Testis (tissue), 3 donors: ENCODE measurements around the gene ANKFY1. TPM values are rescaled to one million over a fixed set of nuclear protein-coding genes. Genes with fewer than 3 reads are reported as not detected.

Experiments used
- DNase-seq: peaks from one replicate; pipeline ENCODE4 v3.0.0-alpha.2; 2019
- H3K27ac ChIP-seq, 2 donors: fragments of 200-600 bp; sonication (generic); one replicate each; pipeline ENCODE4 v1.5.1; 2019
- H3K27me3 ChIP-seq: fragments of 200-600 bp; sonication (generic); one replicate; pipeline ENCODE4 v1.5.1; 2019
- H3K36me3 ChIP-seq: fragments of 200-600 bp; sonication (generic); one replicate; pipeline ENCODE4 v1.5.1; 2017; ENCODE audit warnings: low read depth; ENCODE audit errors: missing control alignments
- H3K4me1 ChIP-seq: fragments of 200-600 bp; sonication (generic); one replicate; pipeline ENCODE4 v1.5.1; 2019
- H3K4me3 ChIP-seq, 2 donors: fragments of 200-600 bp; sonication (generic); one replicate each; pipeline ENCODE4 v1.5.1; 2017 to 2019
- H3K9me3 ChIP-seq: fragments of 200-600 bp; sonication (generic); one replicate; pipeline ENCODE4 v1.5.1; 2017
- CTCF ChIP-seq, 3 experiments: fragments of 450-650 bp in 2 of 3; fragments of 200-600 bp in 1 of 3; sonication (generic) in 1 of 3; IDR thresholded peaks; one replicate each; pipeline ENCODE4 v1.5.1; 2016 to 2019; ENCODE audit warnings: antibody characterized with exemption in 3 of 3, mild to moderate bottlenecking in 2 of 3, moderate library complexity in 1 of 3
- POLR2A ChIP-seq: fragments of 450-650 bp; IDR thresholded peaks from one replicate; pipeline ENCODE4 v1.6.1; 2017; ENCODE audit warnings: antibody characterized with exemption, mild to moderate bottlenecking, moderate library complexity
- WGBS, 2 donors: methylation state at CpG; one replicate each; pipeline ENCODE4 v1.1.5; 2018; 5-methylcytosine and 5-hydroxymethylcytosine counted together
- intact Hi-C: fragments of 100-400 bp; cut with DNase I; formaldehyde crosslinking; loops from one replicate; pipeline ENCODE4 v1.15.1; 2023; ENCODE audit warnings: low total_unique reads
- polyA plus RNA-seq: library from polyadenylated mRNA; stranded (reverse); fragments of 350-450 nt; fragmentation: Illumina TruSeq; extraction: RNeasy Lipid Tissue Mini Kit (QIAGEN cat#74804); gene quantifications from one replicate; pipeline ENCODE4 v1.2.3, GENCODE V29; 2014; ENCODE audit warnings: low read depth, low replicate concordance; ENCODE audit not compliant: insufficient read depth
- total RNA-seq, 2 donors: library from RNA; depleted of rRNA; stranded (reverse); fragments of >200 nt; gene quantifications; one replicate each; pipeline ENCODE4 v1.2.3, GENCODE V29; 2016

The ANKFY1 gene
- total and polyA plus RNA-seq, 3 donors from 2014 or later, result 20.3 to 40.9 (median 34.6) TPM

DNA sequence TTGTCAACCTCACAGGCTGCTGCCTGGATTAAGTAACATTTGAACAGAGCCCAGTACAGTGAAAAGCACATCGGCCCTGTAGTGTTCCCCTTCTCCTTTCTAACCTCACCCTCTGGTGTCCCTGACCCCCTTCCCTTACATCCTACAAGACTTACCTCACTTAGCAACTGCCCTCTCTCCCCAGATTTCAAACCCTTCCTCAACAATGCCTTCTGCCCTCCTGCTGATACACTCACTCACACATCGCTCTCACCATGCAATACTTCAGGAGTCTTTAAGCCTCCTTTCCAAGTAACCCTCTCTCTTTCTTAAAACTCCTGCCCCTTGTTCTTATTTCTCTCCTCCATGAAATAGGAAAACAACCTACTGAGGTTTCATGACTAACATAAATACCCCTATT lies 138.8 kb downstream of the ANKFY1 start:
- intact Hi-C loops, result no loop called here
- no peak for TF ChIP-seq POLR2A
- TF ChIP-seq CTCF (IDR thresholded peaks at IDR 0.05), result no peak
- no peaks in the 10 kb centered on the region for H3K27me3 ChIP-seq
- H3K4me3 ChIP-seq, result no peak overlapping the region
- no peaks in the 10 kb centered on the region for H3K36me3 ChIP-seq
- WGBS, 2 donors, result 83 to 86% methylated on average over 2 of the region's 2 CpGs
- H3K4me1 ChIP-seq, result no peaks in the 10 kb centered on the region
- no peak overlapping the region for H3K27ac ChIP-seq
- no peaks in the 10 kb centered on the region for H3K9me3 ChIP-seq
- no peak for DNase-seq

DNA sequence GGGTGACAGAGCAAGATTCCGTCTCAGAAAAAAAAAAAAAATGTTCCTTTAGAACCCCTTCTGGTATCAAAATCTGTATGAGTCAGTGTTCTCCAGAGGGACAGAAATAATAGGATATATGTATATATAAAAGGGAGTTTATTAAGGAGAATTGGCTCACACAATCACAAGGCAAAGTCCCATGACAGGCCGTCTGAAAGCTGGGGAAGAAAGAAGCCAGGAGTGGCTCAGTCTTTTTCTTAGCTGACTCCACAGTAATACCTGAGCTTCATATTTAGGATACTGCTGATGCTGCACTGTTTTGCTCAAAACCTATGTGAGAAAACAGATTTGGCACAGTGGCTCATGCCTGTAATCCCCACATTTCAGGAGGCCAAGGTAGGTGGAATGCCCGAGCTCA lies 143.4 kb downstream of the ANKFY1 start:
- no peak for DNase-seq
- no peaks in the 10 kb centered on the region for H3K4me1 ChIP-seq
- no peaks in the 10 kb centered on the region for H3K27me3 ChIP-seq
- no peaks in the 10 kb centered on the region for H3K9me3 ChIP-seq
- WGBS, 2 donors, result 85 to 89% methylated on average over 3 of the region's 3 CpGs
- TF ChIP-seq POLR2A (no peak), CTCF (IDR thresholded peaks at IDR 0.05) (no peak)
- no peak overlapping the region for H3K4me3 ChIP-seq
- H3K36me3 ChIP-seq, result no peaks in the 10 kb centered on the region
- intact Hi-C loops, result no loop called here
- no peak overlapping the region for H3K27ac ChIP-seq

DNA sequence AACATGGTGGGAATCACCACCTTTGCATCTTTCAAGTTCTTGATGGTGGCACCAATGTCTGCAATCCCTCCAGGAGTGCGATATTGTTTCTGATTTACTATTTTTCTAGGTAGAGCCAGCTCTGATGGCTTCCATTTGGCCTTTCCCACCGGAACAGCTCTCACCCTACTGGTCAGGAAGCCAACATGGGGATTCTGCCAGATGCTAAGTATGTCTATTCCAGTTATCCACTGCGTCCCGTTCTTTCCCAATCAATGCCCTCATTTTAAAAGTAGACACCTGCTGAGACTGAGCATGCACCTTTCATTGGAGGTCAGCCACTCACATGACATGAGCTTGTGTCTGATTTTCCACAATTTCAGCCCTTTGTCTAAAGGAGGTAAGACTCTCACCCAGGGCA lies 144.5 kb downstream of the ANKFY1 start:
- Histone ChIP-seq H3K27ac (no peak overlapping the region), H3K36me3 (no peaks in the 10 kb centered on the region), H3K9me3 (no peaks in the 10 kb centered on the region), H3K4me1 (no peaks in the 10 kb centered on the region), H3K27me3 (no peaks in the 10 kb centered on the region), H3K4me3 (no peak overlapping the region)
- no peak for TF ChIP-seq POLR2A
- no peak for TF ChIP-seq CTCF (IDR thresholded peaks at IDR 0.05)
- no peak for DNase-seq
- intact Hi-C loops, result no loop called here
- WGBS, 2 donors, result 70 to 71% methylated on average over 4 of the region's 4 CpGs

- TF ChIP-seq CTCF (IDR thresholded peaks at IDR 0.05) (no peak), POLR2A (no peak)
- no peaks in the 10 kb centered on the region for H3K4me1 ChIP-seq
- WGBS, 2 donors, result 90 to 99% methylated on average over 8 of the region's 8 CpGs
- H3K27me3 ChIP-seq, result no peaks in the 10 kb centered on the region
- DNase-seq, result no peak
- no peaks in the 10 kb centered on the region for H3K9me3 ChIP-seq
- H3K4me3 ChIP-seq, result no peak overlapping the region
- intact Hi-C loops, result no loop called here
- H3K27ac ChIP-seq, result no peak overlapping the region
- H3K36me3 ChIP-seq, result no peaks in the 10 kb centered on the region
Observed at GRCh38 chr17:4118015-4118743, 145.6 kb downstream of the ANKFY1 start.

DNA sequence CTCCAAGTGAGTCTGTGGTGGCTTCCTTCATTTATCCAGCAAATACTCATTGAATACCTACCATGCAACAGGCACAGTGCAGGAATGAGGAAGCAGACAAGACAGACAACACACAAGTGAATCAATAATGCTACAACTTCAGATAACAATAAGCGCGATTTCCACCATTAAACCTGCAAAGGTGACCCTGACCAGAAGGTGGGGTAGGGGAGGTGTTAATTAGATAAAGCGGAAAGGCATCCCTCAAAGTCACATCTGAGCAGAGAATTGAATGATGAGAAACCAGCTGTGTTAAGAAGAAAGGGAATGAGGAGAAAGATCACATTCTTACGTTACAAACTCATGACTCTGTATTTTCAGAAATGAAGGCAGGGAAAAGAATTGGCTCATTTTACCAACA lies 147.3 kb downstream of the ANKFY1 start:
- Histone ChIP-seq H3K27ac (no peak overlapping the region), H3K36me3 (no peaks in the 10 kb centered on the region), H3K4me1 (no peaks in the 10 kb centered on the region), H3K4me3 (no peak overlapping the region), H3K9me3 (no peaks in the 10 kb centered on the region), H3K27me3 (no peaks in the 10 kb centered on the region)
- intact Hi-C loops, result no loop called here
- DNase-seq, result no peak
- 83 to 86% methylated on average over 4 of the region's 4 CpGs for WGBS, 2 donors
- TF ChIP-seq CTCF (IDR thresholded peaks at IDR 0.05), result no peak
- TF ChIP-seq POLR2A, result no peak
